PC-9 (cell line): ENCODE measurements around the gene ID2. TPM values are rescaled to one million over a fixed set of nuclear protein-coding genes. Genes with fewer than 3 reads are reported as not detected.

Experiments
- BruUV-seq: library from RNA; stranded (reverse); fragments of 400-500 nt; replicated peaks from 2 replicates; lab custom pipeline; 2021; lab: Mats Ljungman, UMichigan
- CTCF ChIA-PET: fragments of 300-600 bp; sonication (Branson Sonifier 250); formaldehyde crosslinking; loops from one replicate; lab custom pipeline; 2022; ENCODE audit warnings: antibody characterized with exemption; lab: Charles Lee
- POLR2A ChIA-PET: fragments of 300-600 bp; sonication (Branson Sonifier 250); formaldehyde crosslinking; loops from one replicate; lab custom pipeline; 2022; ENCODE audit warnings: antibody characterized with exemption; ENCODE audit not compliant: unreplicated experiment; lab: Charles Lee
- DNase-seq, 2 experiments: peaks; one replicate each; pipeline versions ENCODE4 v3.0.0 to v3.0.0-alpha.2; 2015 to 2022; ENCODE audit warnings: mixed read lengths in 1 of 2
- H2AFZ ChIP-seq: fragments of 200-600 bp; sonication (generic); 2 replicates; pipeline ENCODE4 v1.8.1; 2017; ENCODE audit warnings: antibody characterized with exemption
- H3F3A ChIP-seq: fragments of 200-600 bp; sonication (generic); 2 replicates; pipeline ENCODE4 v1.8.1; 2017; ENCODE audit warnings: antibody characterized with exemption, mild to moderate bottlenecking, low read depth; ENCODE audit not compliant: insufficient read depth
- H3K27ac ChIP-seq: fragments of 200-600 bp; sonication (generic); 2 replicates; pipeline ENCODE4 v1.6.1; 2016; ENCODE audit warnings: mixed run types
- H3K27me3 ChIP-seq: fragments of 200-600 bp; sonication (generic); 2 replicates; pipeline ENCODE4 v1.6.1; 2016; ENCODE audit warnings: low read depth, mixed run types; ENCODE audit not compliant: insufficient read depth
- H3K36me3 ChIP-seq: fragments of 200-600 bp; sonication (generic); 2 replicates; pipeline ENCODE4 v1.6.1; 2016; ENCODE audit warnings: low read depth, mixed run types
- H3K4me1 ChIP-seq: fragments of 200-600 bp; sonication (generic); replicated peaks from 2 replicates; pipeline ENCODE4 v1.6.1; 2016; ENCODE audit warnings: mixed run types; ENCODE audit not compliant: insufficient read depth
- H3K4me2 ChIP-seq: fragments of 200-600 bp; sonication (generic); 2 replicates; pipeline ENCODE4 v1.6.1; 2017; ENCODE audit warnings: mixed run types
- H3K4me3 ChIP-seq: fragments of 200-600 bp; sonication (generic); 2 replicates; pipeline ENCODE4 v1.6.1; 2016; ENCODE audit warnings: mixed run types
- H3K79me2 ChIP-seq: fragments of 200-600 bp; sonication (generic); 2 replicates; pipeline ENCODE4 v1.6.1; 2017; ENCODE audit warnings: low read depth, mixed run types
- H3K9me2 ChIP-seq: fragments of 200-600 bp; sonication (generic); 2 replicates; pipeline ENCODE4 v1.8.1; 2017; ENCODE audit warnings: mild to moderate bottlenecking; ENCODE audit not compliant: insufficient read depth
- H3K9me3 ChIP-seq: fragments of 200-600 bp; sonication (generic); 2 replicates; pipeline ENCODE4 v1.8.1; 2016; ENCODE audit warnings: low read depth; ENCODE audit not compliant: insufficient read depth
- H4K20me1 ChIP-seq: fragments of 200-600 bp; sonication (generic); 2 replicates; pipeline ENCODE4 v1.8.1; 2017; ENCODE audit not compliant: insufficient read depth
- EZH2 ChIP-seq: fragments of 200-600 bp; sonication (generic); IDR thresholded peaks from 2 replicates; pipeline ENCODE4 v1.8.0; 2017; ENCODE audit warnings: antibody characterized with exemption, low read depth
- intact Hi-C: fragments of 100-400 bp; cut with micrococcal nuclease; formaldehyde crosslinking; loops from one replicate; pipeline ENCODE4 v1.10.0; 2022; ENCODE audit not compliant: unreplicated experiment
- total RNA-seq: library from RNA; stranded (reverse); gene quantifications from 2 replicates; pipeline ENCODE4 v1.2.3, GENCODE V29; 2021
- TF ChIP-seq, protein P1 (sequence below): fragments of 200-600 bp; sonication (generic); conservative IDR thresholded peaks from 2 replicates; pipeline ENCODE4 v1.6.1; 2017; ENCODE audit warnings: mixed run types, antibody characterized with exemption, mild to moderate bottlenecking, moderate library complexity

The ID2 gene
- total RNA-seq, 1 experiment from 2014 or later, result 0.61 TPM

- no peak overlapping the region for H3K4me2 ChIP-seq
- H3K9me3 ChIP-seq, result no peaks in the 10 kb centered on the region
- TF ChIP-seq EZH2, result no peak
- TF ChIP-seq, protein P1, sequence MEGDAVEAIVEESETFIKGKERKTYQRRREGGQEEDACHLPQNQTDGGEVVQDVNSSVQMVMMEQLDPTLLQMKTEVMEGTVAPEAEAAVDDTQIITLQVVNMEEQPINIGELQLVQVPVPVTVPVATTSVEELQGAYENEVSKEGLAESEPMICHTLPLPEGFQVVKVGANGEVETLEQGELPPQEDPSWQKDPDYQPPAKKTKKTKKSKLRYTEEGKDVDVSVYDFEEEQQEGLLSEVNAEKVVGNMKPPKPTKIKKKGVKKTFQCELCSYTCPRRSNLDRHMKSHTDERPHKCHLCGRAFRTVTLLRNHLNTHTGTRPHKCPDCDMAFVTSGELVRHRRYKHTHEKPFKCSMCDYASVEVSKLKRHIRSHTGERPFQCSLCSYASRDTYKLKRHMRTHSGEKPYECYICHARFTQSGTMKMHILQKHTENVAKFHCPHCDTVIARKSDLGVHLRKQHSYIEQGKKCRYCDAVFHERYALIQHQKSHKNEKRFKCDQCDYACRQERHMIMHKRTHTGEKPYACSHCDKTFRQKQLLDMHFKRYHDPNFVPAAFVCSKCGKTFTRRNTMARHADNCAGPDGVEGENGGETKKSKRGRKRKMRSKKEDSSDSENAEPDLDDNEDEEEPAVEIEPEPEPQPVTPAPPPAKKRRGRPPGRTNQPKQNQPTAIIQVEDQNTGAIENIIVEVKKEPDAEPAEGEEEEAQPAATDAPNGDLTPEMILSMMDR, result no peak
- no peak overlapping the region for H3K27ac ChIP-seq
- H3K4me1 ChIP-seq, result no peaks in the 10 kb centered on the region
- no peaks in the 10 kb centered on the region for H3K79me2 ChIP-seq
- no TSS peak for BruUV-seq
- DNase-seq, result no peak
- no peaks in the 10 kb centered on the region for H3F3A ChIP-seq
- no peaks in the 10 kb centered on the region for H4K20me1 ChIP-seq
- CTCF ChIA-PET, result no interaction called here
- intact Hi-C loops, result no loop called here
- no peaks in the 10 kb centered on the region for H3K9me2 ChIP-seq
- POLR2A ChIA-PET, result no interaction called here
- H2AFZ ChIP-seq, result no peak overlapping the region
- H3K27me3 ChIP-seq, result peaks cover 78% of the 10 kb centered on the region
- no peaks in the 10 kb centered on the region for H3K36me3 ChIP-seq
- H3K4me3 ChIP-seq, result no peak overlapping the region
These were observed 10.7 kb upstream of the ID2 start for GRCh38 chr2:8671176-8671575.

DNA sequence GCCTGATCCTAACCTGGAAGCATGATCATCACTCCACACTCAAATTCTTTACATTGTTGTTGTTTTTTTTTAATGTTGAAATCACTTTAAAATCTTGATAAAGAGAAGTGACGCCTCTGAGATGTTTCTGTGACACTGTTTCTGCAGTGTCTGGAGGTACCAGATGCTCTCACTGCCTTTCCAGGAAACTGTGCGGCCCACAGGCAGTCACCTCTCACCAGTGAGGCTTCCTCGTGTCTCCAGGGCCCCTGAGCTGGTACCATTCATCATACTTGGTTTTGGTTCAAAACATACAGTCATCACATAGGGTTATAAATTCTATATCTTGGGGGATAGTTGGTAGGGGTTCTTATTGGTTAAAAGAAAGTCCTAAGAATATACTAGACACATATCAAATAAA is 10.1 kb upstream of the ID2 start:
- no peak overlapping the region for H3K4me3 ChIP-seq
- H3F3A ChIP-seq, result no peaks in the 10 kb centered on the region
- no peaks in the 10 kb centered on the region for H3K4me1 ChIP-seq
- CTCF ChIA-PET, result no interaction called here
- no peak for DNase-seq
- H4K20me1 ChIP-seq, result no peaks in the 10 kb centered on the region
- H3K79me2 ChIP-seq, result no peaks in the 10 kb centered on the region
- BruUV-seq, result no TSS peak
- H2AFZ ChIP-seq, result no peak overlapping the region
- no peak for TF ChIP-seq EZH2
- TF ChIP-seq, protein P1, result no peak
- no peaks in the 10 kb centered on the region for H3K9me3 ChIP-seq
- H3K9me2 ChIP-seq, result no peaks in the 10 kb centered on the region
- H3K4me2 ChIP-seq, result no peak overlapping the region
- no peak overlapping the region for H3K27ac ChIP-seq
- POLR2A ChIA-PET, result no interaction called here
- no peaks in the 10 kb centered on the region for H3K36me3 ChIP-seq
- peaks cover 72% of the 10 kb centered on the region for H3K27me3 ChIP-seq
- intact Hi-C loops, result no loop called here

DNA sequence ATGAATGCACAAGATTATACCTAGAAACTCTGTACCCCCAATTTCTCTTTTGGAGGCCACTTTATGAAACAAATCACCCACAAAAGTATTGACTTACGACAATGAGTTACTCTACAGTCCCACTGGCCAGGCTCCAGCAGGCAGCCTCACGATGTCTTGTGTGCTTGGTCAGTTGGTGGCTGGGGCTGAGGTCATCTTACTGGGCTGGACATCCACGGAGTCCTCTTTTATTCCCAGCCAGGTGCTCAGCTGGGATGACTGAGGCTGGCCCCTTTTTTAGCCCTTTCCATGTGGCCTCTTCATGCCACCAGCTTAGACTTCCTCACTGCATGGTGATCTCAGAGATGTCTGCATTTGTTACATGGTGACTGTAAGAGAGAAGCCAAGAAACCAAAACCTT is 8.9 kb upstream of the ID2 start:
- ChIA-PET POLR2A (no interaction called here), CTCF (no interaction called here)
- TF ChIP-seq EZH2, result no peak
- TF ChIP-seq, protein P1, result no peak
- peaks cover 77% of the 10 kb centered on the region for H3K27me3 ChIP-seq
- no peak overlapping the region for H3K27ac ChIP-seq
- BruUV-seq, result no TSS peak
- no peak overlapping the region for H3K4me2 ChIP-seq
- H3K79me2 ChIP-seq, result no peaks in the 10 kb centered on the region
- H3K4me1 ChIP-seq, result no peaks in the 10 kb centered on the region
- no peak overlapping the region for H3K4me3 ChIP-seq
- H3K9me2 ChIP-seq, result no peaks in the 10 kb centered on the region
- no peaks in the 10 kb centered on the region for H4K20me1 ChIP-seq
- DNase-seq, result no peak
- no peak overlapping the region for H2AFZ ChIP-seq
- H3K36me3 ChIP-seq, result no peaks in the 10 kb centered on the region
- H3K9me3 ChIP-seq, result no peaks in the 10 kb centered on the region
- no peaks in the 10 kb centered on the region for H3F3A ChIP-seq
- intact Hi-C loops, result no loop called here
